ENCODE results near the gene PPFIBP1.

PPFIBP1 gene
- total RNA-seq: 11.8 to 72.7 (median 36.6) reads per million in 18 experiments

- peak; percentile 98 to 99 for DNase-seq
These were observed at the start of gene PPFIBP1 for GRCh38 chr12:27523642-27524493. Gene PPFIBP1 (plus strand): TSS chr12:27524206. CDS start chr12:27633397, 109,191 bp downstream.

DNA sequence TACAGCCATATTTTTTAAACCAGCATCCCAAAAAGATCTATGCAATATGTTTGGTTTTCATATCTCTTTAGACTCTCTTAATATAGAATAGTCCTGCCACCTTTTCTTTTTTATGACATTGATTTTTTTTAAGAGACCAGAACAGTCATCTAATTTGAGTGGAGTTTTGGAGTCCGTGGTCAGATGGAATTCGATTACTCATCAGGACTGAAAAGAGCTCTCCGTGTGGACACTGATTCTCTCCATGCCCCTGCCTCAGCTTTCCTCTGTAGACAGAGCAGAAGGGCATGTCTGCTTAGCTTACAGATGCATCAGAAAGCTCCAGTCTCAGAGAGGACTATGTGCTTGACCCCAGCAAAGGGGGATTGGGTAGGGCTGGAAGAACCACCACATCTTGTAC is 49.7 kb upstream of the PPFIBP1 start:
- no peak for DNase-seq

DNA sequence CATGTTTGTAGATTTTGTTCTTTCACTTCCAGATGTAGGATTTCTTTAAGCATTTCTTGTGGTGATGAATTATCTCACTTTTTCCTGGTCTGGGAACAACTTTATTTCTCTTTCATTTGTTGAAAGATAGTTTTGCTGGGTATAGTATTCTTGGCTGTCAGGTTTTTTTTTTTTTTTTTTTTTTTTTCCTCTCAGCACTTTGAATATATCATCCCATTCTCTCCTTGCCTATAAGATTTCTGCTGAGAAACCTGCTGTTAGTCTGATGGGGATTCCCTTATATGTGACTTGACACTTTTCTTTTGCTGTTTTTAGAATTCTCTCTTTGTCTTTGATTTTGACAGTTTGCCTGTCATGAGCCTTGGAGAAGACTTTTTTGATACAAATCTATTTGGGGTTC is 47.0 kb upstream of the PPFIBP1 start:
- no peak for DNase-seq

GRCh38 chr12:27478949-27479348 is 45.1 kb upstream of the PPFIBP1 start:
- DNase-seq: no peak

- DNase-seq: peak; percentile 38 to 47
These were observed 44.0 kb upstream of the PPFIBP1 start for GRCh38 chr12:27480016-27480415.

GRCh38 chr12:27486961-27487360 is 37.0 kb upstream of the PPFIBP1 start:
- DNase-seq: no peak

DNA sequence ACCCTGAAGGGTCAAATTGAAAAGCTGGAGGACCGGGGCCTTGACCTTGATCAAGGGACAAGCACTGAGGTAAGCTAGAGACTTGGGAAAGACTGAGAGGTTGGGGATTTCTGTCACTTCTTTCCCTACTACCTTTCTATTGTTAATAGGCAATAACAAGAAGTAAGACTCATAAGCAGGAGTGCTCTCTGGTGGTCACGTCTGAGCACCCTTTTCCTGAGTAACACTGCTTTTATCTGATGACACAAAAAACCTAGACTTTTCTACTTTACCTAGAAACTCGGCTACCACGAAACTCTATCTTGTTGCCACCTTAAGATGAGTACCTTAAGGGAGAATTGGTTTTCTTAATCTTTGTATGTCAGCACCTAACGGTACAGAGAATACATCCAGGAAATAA is 35.5 kb upstream of the PPFIBP1 start:
- DNase-seq: no peak

DNA sequence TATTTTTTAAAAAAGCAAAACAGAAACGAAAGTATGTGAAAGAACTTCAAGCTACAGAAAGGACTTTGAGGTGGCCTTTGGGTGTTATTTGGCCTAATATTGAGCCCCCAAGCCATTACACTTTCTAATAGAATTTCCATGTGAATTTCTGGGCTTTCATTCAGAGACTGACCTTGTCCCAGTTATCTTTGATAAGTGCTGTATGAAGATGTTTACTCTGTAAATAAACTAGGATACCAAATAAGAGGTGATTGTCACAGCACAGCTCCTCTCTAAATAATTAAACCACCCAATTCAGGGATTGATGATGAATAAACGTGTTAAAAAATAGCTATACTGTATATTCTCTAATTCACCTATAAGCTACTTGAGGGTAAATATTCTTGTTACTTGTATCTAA is 32.8 kb upstream of the PPFIBP1 start:
- no peak for DNase-seq

DNA sequence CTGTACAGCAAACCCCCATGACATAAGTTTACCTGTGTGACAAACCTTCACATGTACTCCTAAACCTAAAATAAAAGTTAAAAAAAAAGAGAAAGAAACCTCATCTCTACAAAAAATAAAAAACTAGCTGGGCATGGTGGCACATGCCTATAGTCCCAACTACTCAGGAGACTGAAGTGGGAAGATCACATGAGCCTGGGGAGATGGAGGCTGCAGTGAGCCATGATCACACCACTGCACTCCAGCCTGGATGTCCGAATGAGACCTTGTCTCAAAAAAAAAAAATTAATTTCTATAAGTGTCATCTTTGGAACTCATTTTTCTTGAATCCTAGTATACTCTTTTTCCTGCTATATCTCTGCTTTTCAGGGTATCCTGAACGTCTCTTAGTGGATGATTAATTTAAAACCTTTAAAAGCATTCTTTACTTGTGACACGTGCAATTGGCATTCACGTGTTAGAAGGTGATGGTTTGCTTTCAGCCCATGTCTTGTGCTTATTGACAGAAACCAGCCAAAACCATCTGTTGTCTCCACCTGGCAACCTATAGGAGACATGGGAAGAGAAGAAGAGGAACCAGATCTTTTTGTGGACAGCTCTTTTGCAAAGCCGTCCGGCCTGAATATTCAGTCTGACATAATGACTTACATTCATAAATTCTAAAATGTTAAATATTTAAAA is 30.6 kb upstream of the PPFIBP1 start:
- DNase-seq: no peak

GRCh38 chr12:27497446-27497845 is 26.6 kb upstream of the PPFIBP1 start:
- DNase-seq: no peak

DNA sequence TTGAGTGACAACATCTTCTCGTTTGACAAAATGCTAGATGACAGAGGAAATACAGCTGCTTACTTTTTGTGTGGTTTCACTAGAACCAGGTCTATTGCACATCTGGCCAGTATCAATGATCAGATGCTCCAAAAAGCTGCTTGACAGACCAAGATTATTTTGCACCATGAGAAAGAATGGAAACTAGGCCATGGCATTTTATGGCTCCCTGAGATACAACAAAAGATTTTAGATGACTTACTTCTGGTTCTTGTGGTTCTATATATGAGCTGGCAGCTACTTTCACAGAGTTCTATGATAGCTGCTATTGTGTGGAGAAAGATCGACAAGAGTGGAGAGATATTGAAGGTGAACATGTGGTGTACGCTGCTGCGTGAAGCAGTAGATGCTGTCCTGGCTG is 25.9 kb upstream of the PPFIBP1 start:
- DNase-seq: no peak

DNA sequence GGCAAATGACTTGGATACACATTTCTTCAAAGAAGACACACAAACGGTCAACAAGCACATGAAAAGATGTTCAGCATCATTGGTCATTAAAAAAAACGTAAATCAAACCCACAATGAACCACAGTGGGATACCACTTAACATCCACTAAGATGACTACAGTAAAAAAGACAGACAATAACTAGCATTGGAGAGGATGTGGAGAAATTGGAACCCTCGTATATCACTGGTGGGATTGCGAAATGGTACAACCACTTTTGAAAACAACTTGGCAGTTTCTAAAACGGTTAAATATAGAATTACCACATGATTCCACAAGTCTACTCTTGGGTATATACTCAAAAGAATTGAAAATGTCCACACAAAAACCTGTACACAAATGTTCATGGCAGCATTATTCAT is 25.2 kb upstream of the PPFIBP1 start:
- no peak for DNase-seq

- no peak for DNase-seq
These were observed 24.6 kb upstream of the PPFIBP1 start for GRCh38 chr12:27499377-27499776.

DNA sequence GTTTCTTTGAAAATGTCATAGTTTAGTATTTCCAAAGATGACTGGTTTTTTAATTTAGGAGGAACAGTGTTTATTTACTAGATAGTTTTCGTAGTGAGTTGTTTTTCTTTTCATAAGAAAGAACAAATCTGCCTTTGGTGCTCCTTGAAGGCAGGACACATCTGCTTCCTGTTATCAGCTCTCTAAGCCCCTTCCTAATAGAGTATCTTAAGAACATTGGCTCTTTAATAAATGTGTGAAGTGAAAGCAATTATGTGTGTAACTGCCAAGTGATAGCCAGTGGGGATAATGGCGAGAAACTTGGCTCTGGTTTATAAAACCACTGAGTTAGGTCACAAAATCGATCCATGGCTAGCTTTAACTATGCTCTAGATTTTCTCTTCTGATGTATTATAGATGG is 23.5 kb upstream of the PPFIBP1 start:
- DNase-seq: no peak

GRCh38 chr12:27502021-27502435 is 22.0 kb upstream of the PPFIBP1 start:
- no peak for DNase-seq

GRCh38 chr12:27504507-27504906 is 19.5 kb upstream of the PPFIBP1 start:
- DNase-seq: no peak

DNA sequence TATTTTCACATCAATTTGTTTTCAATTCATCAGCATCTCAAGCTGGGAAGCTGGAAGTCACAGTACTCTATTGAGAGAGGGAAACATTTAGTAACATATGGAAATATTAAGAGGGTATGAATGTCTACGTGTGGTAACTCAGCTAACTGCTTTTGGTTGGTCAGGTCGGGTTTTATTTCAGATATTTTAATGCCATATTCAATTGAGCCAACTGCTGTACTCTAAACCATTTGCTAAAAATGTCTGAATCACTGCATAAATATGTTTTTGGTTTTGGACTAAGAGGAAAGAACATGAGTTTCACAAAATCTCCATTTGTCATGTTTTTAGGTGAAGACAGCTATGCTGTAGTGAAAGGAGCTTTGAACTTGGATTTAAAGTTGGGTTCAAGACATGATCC is 18.9 kb upstream of the PPFIBP1 start:
- DNase-seq: no peak

- no peak for DNase-seq
These were observed 18.2 kb upstream of the PPFIBP1 start for GRCh38 chr12:27505761-27506160.

DNA sequence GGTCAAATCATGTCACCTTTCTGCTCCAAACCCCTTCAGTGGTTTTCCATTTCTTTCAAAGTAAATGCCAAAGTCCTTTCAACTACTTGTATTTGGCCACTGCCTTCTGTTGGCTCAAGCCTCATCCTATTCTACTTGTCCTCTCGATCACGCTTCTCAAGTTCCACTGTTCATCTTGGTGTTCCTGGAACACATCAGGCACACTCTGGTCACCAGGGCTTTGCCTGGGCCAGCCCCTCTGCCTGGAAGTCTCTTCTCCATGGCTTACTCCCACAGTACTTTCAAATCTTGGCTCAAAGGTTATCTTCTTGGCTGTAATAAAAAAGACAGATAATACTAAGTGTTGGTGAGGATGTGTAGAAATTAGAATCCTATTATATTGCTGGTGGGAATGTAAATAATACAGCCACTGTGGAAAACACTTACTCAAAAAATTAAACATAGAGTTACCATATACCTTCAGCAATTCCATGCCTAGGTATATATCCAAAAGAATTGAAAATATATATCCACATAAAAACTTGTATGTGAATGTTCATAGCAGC is 17.3 kb upstream of the PPFIBP1 start:
- no peak for DNase-seq

DNA sequence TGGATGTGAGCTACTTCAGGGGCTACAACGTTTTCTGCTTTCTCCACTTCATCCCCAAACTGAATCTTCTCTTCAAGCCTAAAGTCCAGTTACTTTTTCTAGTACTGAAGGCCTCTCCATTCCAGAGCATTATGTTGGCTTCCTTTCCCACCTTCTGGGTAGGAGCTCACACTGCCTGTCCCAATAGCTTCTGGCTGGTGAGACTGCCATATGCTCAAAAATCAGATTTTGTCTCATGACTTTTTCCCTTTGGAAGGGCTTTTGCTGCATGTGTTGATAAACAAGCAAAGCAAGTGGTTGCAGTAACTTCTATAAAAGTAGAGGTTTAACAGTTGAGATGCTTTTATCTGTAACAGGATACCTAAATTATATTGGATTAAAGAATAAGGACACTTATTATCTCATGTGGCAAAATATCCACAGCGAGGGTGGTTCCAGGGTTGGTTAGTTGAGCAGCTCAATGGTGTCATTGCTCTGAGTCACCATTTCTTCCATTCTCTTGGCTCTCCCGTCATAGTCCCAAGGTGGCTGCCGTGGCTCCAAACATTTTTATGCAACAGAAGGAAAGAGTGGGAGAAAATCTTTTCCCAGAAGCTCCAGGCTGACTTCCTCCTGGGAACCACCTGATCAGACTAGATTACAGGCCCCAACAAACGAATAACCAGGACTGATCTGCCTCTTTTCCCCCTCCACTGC is 15.1 kb upstream of the PPFIBP1 start:
- DNase-seq: no peak

DNA sequence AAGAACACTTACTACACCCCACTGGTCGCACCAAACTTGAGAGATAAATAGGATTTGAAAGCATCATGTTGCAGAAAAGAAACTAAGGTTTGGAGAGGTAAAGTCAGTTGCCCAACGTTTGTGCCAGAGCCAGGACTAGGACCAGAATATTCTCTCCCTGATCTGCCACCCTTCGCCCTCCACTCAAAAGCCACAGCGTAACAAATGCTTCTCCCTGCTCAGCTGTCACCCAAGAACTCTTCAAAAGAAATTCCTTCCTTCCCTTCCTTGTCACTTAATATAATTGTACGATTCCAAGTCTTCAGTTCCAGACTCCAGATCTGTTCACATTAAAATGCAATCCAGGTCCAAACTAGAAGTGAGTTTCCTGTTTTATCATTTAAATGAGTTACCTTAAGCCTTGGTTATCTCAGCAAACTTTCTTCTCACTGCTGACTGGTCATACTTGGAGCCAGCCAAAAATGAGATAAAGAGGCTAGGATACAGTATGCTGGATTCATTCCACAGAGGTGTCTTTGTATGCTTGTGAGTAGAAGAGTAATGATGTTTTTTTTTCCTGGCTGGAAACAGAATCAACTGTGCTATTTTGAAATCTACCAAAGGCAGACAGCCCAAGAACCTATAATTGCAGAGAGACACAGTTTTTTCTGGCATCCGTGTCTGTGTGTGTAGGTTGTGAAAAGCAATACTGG is 12.8 kb upstream of the PPFIBP1 start:
- no peak for DNase-seq

- no peak for DNase-seq
These were observed 12.3 kb upstream of the PPFIBP1 start for GRCh38 chr12:27511723-27512045.
